ENCODE data around the gene ASPN.

DNA sequence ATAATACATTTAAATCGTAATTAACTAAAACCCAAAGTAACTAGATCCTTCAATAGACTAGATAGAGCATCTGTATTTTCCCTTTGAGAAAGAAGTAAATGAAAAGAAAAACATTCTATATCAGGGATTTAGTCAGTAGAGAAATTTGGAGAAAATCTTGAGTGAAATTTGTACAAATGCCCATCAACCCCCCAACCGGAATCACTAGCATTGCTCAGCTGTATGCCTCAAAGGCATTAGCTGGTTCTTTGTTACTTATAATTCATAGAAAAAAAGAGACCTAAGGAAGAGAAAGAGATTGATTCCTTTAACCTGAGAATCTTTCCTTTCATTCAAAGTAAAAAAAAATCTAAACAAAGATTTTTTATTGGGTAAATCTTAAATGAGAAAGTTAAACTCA lies 58.7 kb downstream of the ASPN start:
- TF ChIP-seq, protein P1, sequence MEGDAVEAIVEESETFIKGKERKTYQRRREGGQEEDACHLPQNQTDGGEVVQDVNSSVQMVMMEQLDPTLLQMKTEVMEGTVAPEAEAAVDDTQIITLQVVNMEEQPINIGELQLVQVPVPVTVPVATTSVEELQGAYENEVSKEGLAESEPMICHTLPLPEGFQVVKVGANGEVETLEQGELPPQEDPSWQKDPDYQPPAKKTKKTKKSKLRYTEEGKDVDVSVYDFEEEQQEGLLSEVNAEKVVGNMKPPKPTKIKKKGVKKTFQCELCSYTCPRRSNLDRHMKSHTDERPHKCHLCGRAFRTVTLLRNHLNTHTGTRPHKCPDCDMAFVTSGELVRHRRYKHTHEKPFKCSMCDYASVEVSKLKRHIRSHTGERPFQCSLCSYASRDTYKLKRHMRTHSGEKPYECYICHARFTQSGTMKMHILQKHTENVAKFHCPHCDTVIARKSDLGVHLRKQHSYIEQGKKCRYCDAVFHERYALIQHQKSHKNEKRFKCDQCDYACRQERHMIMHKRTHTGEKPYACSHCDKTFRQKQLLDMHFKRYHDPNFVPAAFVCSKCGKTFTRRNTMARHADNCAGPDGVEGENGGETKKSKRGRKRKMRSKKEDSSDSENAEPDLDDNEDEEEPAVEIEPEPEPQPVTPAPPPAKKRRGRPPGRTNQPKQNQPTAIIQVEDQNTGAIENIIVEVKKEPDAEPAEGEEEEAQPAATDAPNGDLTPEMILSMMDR (IDR thresholded peaks at IDR 0.05 in 4 of 5, conservative IDR thresholded peaks at IDR 0.05 in 1 of 5), result no peak
- TF ChIP-seq POLR2A (IDR thresholded peaks at IDR 0.05), result no peak
